ENCODE data around the gene ZNF215.

ZNF215 gene

DNA sequence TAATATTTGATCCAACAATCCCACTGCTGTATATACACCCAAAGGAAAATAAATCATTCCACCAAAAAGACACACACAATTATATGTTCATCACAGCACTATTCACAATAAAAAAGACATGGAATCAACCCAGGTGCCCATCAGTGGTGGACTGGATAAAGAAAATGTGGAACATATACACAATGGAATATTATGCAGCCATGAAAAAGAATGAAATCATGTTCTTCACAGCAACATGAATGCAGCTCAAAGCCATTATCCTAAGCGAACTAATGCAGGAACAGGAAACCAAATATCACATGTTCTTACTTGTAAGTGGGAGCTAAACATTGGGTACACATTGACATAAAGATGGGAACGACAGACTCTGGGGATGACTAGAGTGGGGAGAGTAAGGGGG lies 6.5 kb upstream of the ZNF215 start:
- Histone ChIP-seq H2AFZ (ENCODE audit: low read depth) (no peak overlapping the region), H3K4me2 (no peak overlapping the region), H3K36me3 (ENCODE audit: insufficient read depth) (no peaks in the 10 kb centered on the region), H3K27ac (no peak overlapping the region), H3K4me3 (IDR thresholded peaks at IDR 0.05; ENCODE audit: insufficient read depth, low read depth, low read length) (no peak overlapping the region), H3K79me2 (ENCODE audit: insufficient read depth, low read depth) (no peaks in the 10 kb centered on the region), H3K4me1 (ENCODE audit: low read depth, poor library complexity, severe bottlenecking) (no peaks in the 10 kb centered on the region), H3K9ac (no peak overlapping the region), H4K20me1 (ENCODE audit: insufficient read depth) (no peaks in the 10 kb centered on the region; the same call in 1 of the 2 replicates), H3K27me3 (ENCODE audit: insufficient read depth, low read depth) (no peaks in the 10 kb centered on the region)
- TF ChIP-seq, protein P1, sequence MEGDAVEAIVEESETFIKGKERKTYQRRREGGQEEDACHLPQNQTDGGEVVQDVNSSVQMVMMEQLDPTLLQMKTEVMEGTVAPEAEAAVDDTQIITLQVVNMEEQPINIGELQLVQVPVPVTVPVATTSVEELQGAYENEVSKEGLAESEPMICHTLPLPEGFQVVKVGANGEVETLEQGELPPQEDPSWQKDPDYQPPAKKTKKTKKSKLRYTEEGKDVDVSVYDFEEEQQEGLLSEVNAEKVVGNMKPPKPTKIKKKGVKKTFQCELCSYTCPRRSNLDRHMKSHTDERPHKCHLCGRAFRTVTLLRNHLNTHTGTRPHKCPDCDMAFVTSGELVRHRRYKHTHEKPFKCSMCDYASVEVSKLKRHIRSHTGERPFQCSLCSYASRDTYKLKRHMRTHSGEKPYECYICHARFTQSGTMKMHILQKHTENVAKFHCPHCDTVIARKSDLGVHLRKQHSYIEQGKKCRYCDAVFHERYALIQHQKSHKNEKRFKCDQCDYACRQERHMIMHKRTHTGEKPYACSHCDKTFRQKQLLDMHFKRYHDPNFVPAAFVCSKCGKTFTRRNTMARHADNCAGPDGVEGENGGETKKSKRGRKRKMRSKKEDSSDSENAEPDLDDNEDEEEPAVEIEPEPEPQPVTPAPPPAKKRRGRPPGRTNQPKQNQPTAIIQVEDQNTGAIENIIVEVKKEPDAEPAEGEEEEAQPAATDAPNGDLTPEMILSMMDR (conservative IDR thresholded peaks at IDR 0.05; ENCODE audit: low read depth, low read length), result no peak

DNA sequence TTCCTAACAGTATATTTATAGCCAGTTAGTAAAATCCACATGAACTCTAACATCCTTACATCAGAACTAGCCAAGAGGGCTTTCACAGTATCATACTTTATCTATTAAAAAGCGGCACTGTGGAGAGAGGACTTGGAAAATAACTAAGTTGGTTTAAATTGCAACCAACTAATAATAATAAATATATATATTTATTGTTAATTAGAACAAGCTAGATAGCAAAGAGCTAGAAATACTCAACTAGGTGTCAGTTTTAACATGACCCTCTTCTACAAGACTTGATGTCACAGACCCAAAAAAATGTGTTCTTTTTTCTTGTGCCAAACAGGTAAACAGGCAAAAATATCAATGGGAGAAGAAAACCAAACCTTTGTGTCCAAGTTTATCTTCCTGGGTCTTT lies 5.5 kb upstream of the ZNF215 start, which contains the start of gene OR2D3:
Gene OR2D3 (plus strand): TSS at position 301 of the 400 bp plus-strand sequence. CDS start 0 bp downstream, at position 301.
- no peak within 1 kb of the TSS for H3K9ac ChIP-seq
- no peaks in the 10 kb centered on the region for H3K36me3 ChIP-seq (ENCODE audit: insufficient read depth)
- TF ChIP-seq, protein P1 (conservative IDR thresholded peaks at IDR 0.05; ENCODE audit: low read depth, low read length), result no peak
- no peak within 1 kb of the TSS for H3K4me3 ChIP-seq (IDR thresholded peaks at IDR 0.05; ENCODE audit: insufficient read depth, low read depth, low read length)
- H2AFZ ChIP-seq (ENCODE audit: low read depth), result no peak within 1 kb of the TSS
- no peak within 1 kb of the TSS for H3K4me2 ChIP-seq
- H3K4me1 ChIP-seq (ENCODE audit: low read depth, poor library complexity, severe bottlenecking), result peaks cover 2% of the 10 kb centered on the region
- no peaks in the 10 kb centered on the region; the same call in 1 of the 2 replicates for H4K20me1 ChIP-seq (ENCODE audit: insufficient read depth)
- H3K79me2 ChIP-seq (ENCODE audit: insufficient read depth, low read depth), result no peaks in the 10 kb centered on the region
- H3K27ac ChIP-seq, result no peak within 1 kb of the TSS
- H3K27me3 ChIP-seq (ENCODE audit: insufficient read depth, low read depth), result no peaks in the 10 kb centered on the region

DNA sequence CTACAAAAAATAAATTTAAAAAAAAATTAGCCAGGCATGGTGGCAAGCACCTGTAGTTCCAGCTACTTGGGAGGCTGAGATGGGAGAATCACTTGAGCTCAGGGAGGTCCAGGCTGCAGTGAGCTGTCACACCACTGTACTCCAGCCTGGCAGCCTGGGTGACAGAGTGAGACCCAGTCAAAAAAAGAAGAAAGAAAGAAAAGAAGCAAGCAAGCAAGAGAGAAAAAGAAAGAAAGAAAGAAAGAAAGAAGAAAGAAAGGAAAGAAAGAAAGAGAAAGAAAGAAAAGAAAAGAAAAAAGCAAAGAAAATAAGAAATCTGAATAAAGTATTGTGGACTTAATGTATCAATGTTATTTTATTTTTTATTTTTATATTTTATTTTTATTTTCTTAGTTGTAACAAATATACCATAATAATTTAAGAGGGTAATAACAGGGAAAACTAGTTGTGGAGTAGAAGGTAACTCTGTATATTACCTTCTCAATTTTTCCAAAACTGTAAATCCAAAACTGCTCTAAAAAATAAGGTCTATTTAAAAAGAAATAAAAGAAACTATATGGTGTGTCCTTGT lies 1.1 kb upstream of the ZNF215 start:
- Histone ChIP-seq H2AFZ (ENCODE audit: low read depth) (peak overlapping the region; percentile 98; the same call in 1 of the 2 replicates), H4K20me1 (ENCODE audit: insufficient read depth) (no peaks in the 10 kb centered on the region), H3K27ac (peak overlapping the region; percentile 71; the same call in 1 of the 2 replicates), H3K4me3 (IDR thresholded peaks at IDR 0.05; ENCODE audit: insufficient read depth, low read depth, low read length) (no peak overlapping the region), H3K4me1 (ENCODE audit: low read depth, poor library complexity, severe bottlenecking) (peaks cover 20% of the 10 kb centered on the region), H3K9ac (no peak overlapping the region), H3K79me2 (ENCODE audit: insufficient read depth, low read depth) (peaks cover 18% of the 10 kb centered on the region; the same call in 1 of the 2 replicates), H3K36me3 (ENCODE audit: insufficient read depth) (no peaks in the 10 kb centered on the region), H3K4me2 (peak overlapping the region; percentile 86; the same call in 1 of the 2 replicates), H3K27me3 (ENCODE audit: insufficient read depth, low read depth) (no peaks in the 10 kb centered on the region)
- TF ChIP-seq, protein P1 (conservative IDR thresholded peaks at IDR 0.05; ENCODE audit: low read depth, low read length), result no peak

DNA sequence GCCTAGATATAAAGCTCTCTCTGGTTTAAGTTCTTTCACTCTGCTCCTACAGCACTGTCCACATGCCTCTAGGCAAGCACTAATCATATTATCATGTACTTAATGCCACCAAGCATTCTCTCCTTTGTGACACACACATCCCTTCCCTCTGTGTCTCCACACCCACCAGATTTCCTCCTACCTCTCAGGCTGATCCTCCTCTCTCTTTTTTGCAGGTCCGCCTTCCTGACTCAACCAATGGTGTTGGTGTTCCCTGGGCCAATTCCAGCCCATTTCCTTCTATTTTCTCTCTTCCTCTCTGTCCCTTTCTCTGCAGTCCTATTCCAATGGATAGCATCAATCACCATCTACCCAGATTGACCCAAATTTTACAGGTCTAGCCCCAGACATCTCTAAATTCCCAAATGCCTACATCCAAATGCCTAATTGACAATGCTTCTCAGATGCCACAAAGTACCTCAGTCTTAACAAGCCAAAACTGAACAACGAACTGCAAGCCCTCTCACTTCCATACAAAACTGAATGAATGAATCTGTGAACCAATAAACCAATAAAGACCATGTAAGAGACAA lies 504 bp upstream of the ZNF215 start:
- peak overlapping the region; percentile 98 for H2AFZ ChIP-seq (ENCODE audit: low read depth)
- H3K27ac ChIP-seq, result peak overlapping the region; percentile 71; the same call in 1 of the 2 replicates
- H3K4me2 ChIP-seq, result peak overlapping the region; percentile 86
- H3K36me3 ChIP-seq (ENCODE audit: insufficient read depth), result no peaks in the 10 kb centered on the region
- H3K27me3 ChIP-seq (ENCODE audit: insufficient read depth, low read depth), result no peaks in the 10 kb centered on the region
- no peak overlapping the region for H3K4me3 ChIP-seq (IDR thresholded peaks at IDR 0.05; ENCODE audit: insufficient read depth, low read depth, low read length)
- H3K4me1 ChIP-seq (ENCODE audit: low read depth, poor library complexity, severe bottlenecking), result peaks cover 20% of the 10 kb centered on the region
- TF ChIP-seq, protein P1 (conservative IDR thresholded peaks at IDR 0.05; ENCODE audit: low read depth, low read length), result no peak
- peak overlapping the region; percentile 78; the same call in 1 of the 2 replicates for H3K9ac ChIP-seq
- peaks cover 18% of the 10 kb centered on the region; the same call in 1 of the 2 replicates for H3K79me2 ChIP-seq (ENCODE audit: insufficient read depth, low read depth)
- H4K20me1 ChIP-seq (ENCODE audit: insufficient read depth), result no peaks in the 10 kb centered on the region

All from KMS-11 (cell line).